OCI-LY3 (cell line): ENCODE measurements around the gene NUDT1.

Experiments
- EZH2phosphoT487 ChIP-seq: fragments of 200-600 bp; shearing (Covaris generic); IDR thresholded peaks from 2 replicates; pipeline ENCODE4 v1.6.1; 2018; ENCODE audit warnings: antibody characterized with exemption, mixed run types, low read depth
- TF ChIP-seq, protein P1 (sequence below): fragments of 200-600, 300-600 bp; sonication (generic); IDR thresholded peaks from 2 replicates; pipeline ENCODE4 v1.5.1; 2014; ENCODE audit warnings: antibody characterized with exemption, low read length, low read depth

DNA sequence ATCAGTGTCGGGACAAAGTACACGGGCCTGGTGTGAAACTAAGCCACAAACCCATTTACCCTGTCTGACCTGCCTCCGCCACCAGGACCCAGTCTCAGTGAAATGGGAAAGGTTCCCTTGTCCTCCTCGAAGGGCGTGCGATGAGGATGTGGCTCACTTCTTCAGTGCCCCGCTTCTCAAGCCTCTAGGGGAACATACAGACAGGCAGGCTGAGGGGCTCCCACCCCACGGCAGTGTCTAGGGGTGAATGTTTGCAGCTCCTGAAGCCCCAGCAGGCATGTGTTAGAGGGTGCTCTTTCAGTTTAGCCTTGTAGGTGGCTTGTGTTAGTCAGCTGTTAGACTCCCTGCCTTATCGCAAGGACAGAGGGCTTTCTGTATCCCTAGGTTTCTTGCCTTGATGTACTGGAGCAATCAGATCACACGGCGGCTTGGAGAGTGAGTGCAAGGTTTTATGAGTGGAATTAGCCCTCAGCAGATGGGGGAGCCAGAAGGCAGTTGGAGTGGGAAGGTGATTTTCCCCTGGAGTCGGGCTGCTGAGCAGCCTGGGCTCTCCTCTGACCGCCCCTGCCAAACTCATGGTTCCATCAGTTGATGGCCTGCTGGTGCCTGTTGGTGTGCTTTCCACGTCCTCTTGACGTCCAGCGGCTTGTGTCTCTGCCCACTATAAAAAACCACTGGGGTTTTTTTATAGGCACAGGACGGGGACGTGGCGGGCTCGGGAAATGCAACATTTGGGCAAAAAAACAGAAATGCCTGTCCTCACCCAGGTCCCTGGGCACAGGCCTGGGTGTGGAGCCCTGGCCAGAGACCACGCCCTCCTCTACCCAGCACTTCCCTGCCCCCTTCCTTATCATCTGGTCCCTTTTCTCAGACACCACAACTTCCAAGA, 759 bp downstream of the NUDT1 start:
- TF ChIP-seq, protein P1, sequence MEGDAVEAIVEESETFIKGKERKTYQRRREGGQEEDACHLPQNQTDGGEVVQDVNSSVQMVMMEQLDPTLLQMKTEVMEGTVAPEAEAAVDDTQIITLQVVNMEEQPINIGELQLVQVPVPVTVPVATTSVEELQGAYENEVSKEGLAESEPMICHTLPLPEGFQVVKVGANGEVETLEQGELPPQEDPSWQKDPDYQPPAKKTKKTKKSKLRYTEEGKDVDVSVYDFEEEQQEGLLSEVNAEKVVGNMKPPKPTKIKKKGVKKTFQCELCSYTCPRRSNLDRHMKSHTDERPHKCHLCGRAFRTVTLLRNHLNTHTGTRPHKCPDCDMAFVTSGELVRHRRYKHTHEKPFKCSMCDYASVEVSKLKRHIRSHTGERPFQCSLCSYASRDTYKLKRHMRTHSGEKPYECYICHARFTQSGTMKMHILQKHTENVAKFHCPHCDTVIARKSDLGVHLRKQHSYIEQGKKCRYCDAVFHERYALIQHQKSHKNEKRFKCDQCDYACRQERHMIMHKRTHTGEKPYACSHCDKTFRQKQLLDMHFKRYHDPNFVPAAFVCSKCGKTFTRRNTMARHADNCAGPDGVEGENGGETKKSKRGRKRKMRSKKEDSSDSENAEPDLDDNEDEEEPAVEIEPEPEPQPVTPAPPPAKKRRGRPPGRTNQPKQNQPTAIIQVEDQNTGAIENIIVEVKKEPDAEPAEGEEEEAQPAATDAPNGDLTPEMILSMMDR = no peak
- TF ChIP-seq EZH2phosphoT487 = no peak
